ENCODE results near the gene ITGB7. TPM values are rescaled to one million over a fixed set of nuclear protein-coding genes. Genes with fewer than 3 reads are reported as not detected.
"Not testable (repeated sequence)": the region's sequence is repeated elsewhere in the genome, so short reads cannot be mapped to it uniquely, and the experiment has no call there.

Gene ITGB7
- total and polyA plus RNA-seq, 2 of the 4 experiments (the other 2 are of a cell fraction) = 0.18 to 0.44 TPM

GRCh38 chr12:53179687-53180219 is 27.3 kb downstream of the ITGB7 start (continued):
- TF ChIP-seq CEBPB (IDR thresholded peaks at IDR 0.05; ENCODE audit: low read depth, low read length) (no peak), RAD21 (IDR thresholded peaks at IDR 0.05; ENCODE audit: low read length) (no peak), CHD1 (IDR thresholded peaks at IDR 0.05; ENCODE audit: low read depth, low read length) (no peak), ELK1 (IDR thresholded peaks at IDR 0.05; ENCODE audit: borderline replicate concordance, low read depth, low read length) (no peak), RFX5 (IDR thresholded peaks at IDR 0.05; ENCODE audit: low read depth, low read length) (no peak), FOS (IDR thresholded peaks at IDR 0.05; ENCODE audit: low read depth, low read length) (no peak), MAZ (IDR thresholded peaks at IDR 0.05; ENCODE audit: borderline replicate concordance, low read depth, low read length) (no peak)

GRCh38 chr12:53178803-53179202 is 28.2 kb downstream of the ITGB7 start:
- dilution Hi-C loops (cut with HindIII; ENCODE audit: low sequenced_read_pairs, unreplicated experiment); H2AK5ac ChIP-seq (ENCODE audit: low read depth, low read length); DNase-seq; H2BK20ac ChIP-seq (ENCODE audit: low read depth, low read length); BruUV-seq (replicated peaks); ATAC-seq (ENCODE audit: low read depth); H3K4me3 ChIP-seq (ENCODE audit: insufficient read depth, low read depth, low read length); H2AK9ac ChIP-seq (replicated peaks; ENCODE audit: low read depth, low read length, poor library complexity); H3K4me2 ChIP-seq (ENCODE audit: low read depth, low read length); CTCF ChIA-PET; H3K56ac ChIP-seq (ENCODE audit: extremely low read depth, insufficient read depth, low read length); POLR2A ChIA-PET (ENCODE audit: unreplicated experiment); in situ Hi-C loops (cut with MboI; ENCODE audit: low sequenced_read_pairs); H3K9ac ChIP-seq (ENCODE audit: low read depth, low read length); H2BK15ac ChIP-seq (ENCODE audit: low read depth, low read length); H3K14ac ChIP-seq (replicated peaks; ENCODE audit: low read depth, low read length); intact Hi-C loops (cut with micrococcal nuclease); H3K18ac ChIP-seq (ENCODE audit: low read depth, low read length); H2BK5ac ChIP-seq (ENCODE audit: low read depth, low read length, poor library complexity, severe bottlenecking); H3K27ac ChIP-seq (ENCODE audit: insufficient read depth, low read length); H3K4ac ChIP-seq (ENCODE audit: low read depth, low read length); H2AFZ ChIP-seq (replicated peaks; ENCODE audit: low read length, poor library complexity); H4K8ac ChIP-seq (ENCODE audit: low read depth in 2 of 2, low read length in 2 of 2); H2BK120ac ChIP-seq (ENCODE audit: low read depth, low read length); H3K27me3 ChIP-seq (ENCODE audit: control insufficient read depth, insufficient read depth, low read length); H3K9me3 ChIP-seq (ENCODE audit: control insufficient read depth, insufficient read depth, low read length); H4K91ac ChIP-seq (ENCODE audit: insufficient read depth, low read depth, low read length); H4K5ac ChIP-seq (ENCODE audit: low read depth, low read length); H3K23ac ChIP-seq (ENCODE audit: low read depth, low read length): not testable (repeated sequence)
- Histone ChIP-seq H4K20me1 (ENCODE audit: insufficient read depth, low read length) (peaks cover 12% of the 10 kb centered on the region; the same call in 1 of the 2 replicates), H3K36me3 (ENCODE audit: control insufficient read depth, insufficient read depth, low read length) (peaks cover 10% of the 10 kb centered on the region), H3K79me1 (ENCODE audit: low read depth in 1 of 2, low read length in 2 of 2) (peaks cover 23 to 52% of the 10 kb centered on the region in 2 experiments), H3K9me1 (ENCODE audit: insufficient read depth, low read length) (peaks cover 14% of the 10 kb centered on the region), H3K4me1 (ENCODE audit: control insufficient read depth, insufficient read depth, low read length) (peaks cover 21% of the 10 kb centered on the region)
- 100% methylated on average over 10 of the region's 14 CpGs; no CpG with 5 or more reads in 1 of the 2 experiments for WGBS, 2 experiments (ENCODE audit: extremely low coverage in 2 of 2, insufficient read length in 1 of 2)
